SK-N-SH treated with all-trans-retinoic acid at 6 μM for 48 hours (cell line): ENCODE measurements around the gene AUTS2.

ENCODE experiments used
- ATAC-seq: fragments of 200-7000 bp; cut with Tn5 transposase; 3 replicates; pipeline ENCODE4 v1.9.1; 2020; ENCODE audit warnings: mild to moderate bottlenecking, moderate library complexity
- ARNTL ChIP-seq: fragments of 450-650 bp; formaldehyde crosslinking; IDR thresholded peaks from 2 replicates; pipeline ENCODE4 v1.5.0; 2020; ENCODE audit warnings: low read depth, mild to moderate bottlenecking, moderate library complexity, borderline replicate concordance
- BACH2 ChIP-seq: fragments of 250-450 bp; sonication (Bioruptor Pico); IDR thresholded peaks from 2 replicates; pipeline ENCODE4 v1.9.0; 2021; ENCODE audit warnings: mild to moderate bottlenecking, borderline replicate concordance
- CREB5 ChIP-seq: fragments of 250-450 bp; sonication (Bioruptor Pico); IDR thresholded peaks from 2 replicates; pipeline ENCODE4 v1.5.1; 2020; ENCODE audit warnings: low read depth, mild to moderate bottlenecking, moderate library complexity
- CSDC2 ChIP-seq: fragments of 250-450 bp; sonication (Bioruptor Pico); IDR thresholded peaks from 2 replicates; pipeline ENCODE4 v1.5.0; 2020; ENCODE audit warnings: mild to moderate bottlenecking, moderate library complexity
- ESRRG ChIP-seq: fragments of 250-450 bp; sonication (Bioruptor Pico); IDR thresholded peaks from 2 replicates; pipeline ENCODE4 v1.6.1; 2021; ENCODE audit warnings: mild to moderate bottlenecking
- GLIS3 ChIP-seq: fragments of 250-450 bp; sonication (Bioruptor Pico); IDR thresholded peaks from 2 replicates; pipeline ENCODE4 v1.5.0; 2020; ENCODE audit warnings: mild to moderate bottlenecking, moderate library complexity
- ISL1 ChIP-seq: fragments of 250-450 bp; sonication (Bioruptor Pico); IDR thresholded peaks from 2 replicates; pipeline ENCODE4 v2.1.2; 2022; ENCODE audit warnings: mild to moderate bottlenecking, moderate library complexity
- OSR1 ChIP-seq: fragments of 250-450 bp; sonication (Bioruptor Pico); IDR thresholded peaks from 2 replicates; pipeline ENCODE4 v1.8.0; 2022; ENCODE audit warnings: moderate library complexity, mild to moderate bottlenecking, inconsistent platforms
- POU6F1 ChIP-seq: fragments of 250-450 bp; sonication (Bioruptor Pico); IDR thresholded peaks from 2 replicates; pipeline ENCODE4 v1.8.0; 2021; ENCODE audit warnings: low read depth, mild to moderate bottlenecking, moderate library complexity, borderline replicate concordance
- PPARA ChIP-seq: fragments of 250-450 bp; sonication (Bioruptor Pico); IDR thresholded peaks from 2 replicates; pipeline ENCODE4 v1.5.0; 2020; ENCODE audit warnings: mild to moderate bottlenecking, borderline replicate concordance
- RARB ChIP-seq: fragments of 250-450 bp; sonication (Bioruptor Pico); IDR thresholded peaks from 2 replicates; pipeline ENCODE4 v1.8.0; 2021; ENCODE audit warnings: mild to moderate bottlenecking, moderate library complexity
- SNAI2 ChIP-seq: fragments of 250-450 bp; sonication (Bioruptor Pico); IDR thresholded peaks from 2 replicates; pipeline ENCODE4 v1.5.0; 2020; ENCODE audit warnings: mild to moderate bottlenecking, moderate library complexity
- TCF4 ChIP-seq: fragments of 250-450 bp; sonication (Bioruptor Pico); IDR thresholded peaks from 2 replicates; pipeline ENCODE4 v1.8.0; 2021; ENCODE audit warnings: mild to moderate bottlenecking, moderate library complexity, borderline replicate concordance
- TOX ChIP-seq: fragments of 250-450 bp; sonication (Bioruptor Pico); IDR thresholded peaks from 2 replicates; pipeline ENCODE4 v1.8.0; 2021; ENCODE audit warnings: mild to moderate bottlenecking, moderate library complexity, borderline replicate concordance
- TSHZ2 ChIP-seq: fragments of 250-450 bp; sonication (Bioruptor Pico); IDR thresholded peaks from 2 replicates; pipeline ENCODE4 v1.5.0; 2020; ENCODE audit warnings: mild to moderate bottlenecking, moderate library complexity
- ZC3H10 ChIP-seq: fragments of 250-450 bp; sonication (Bioruptor Pico); IDR thresholded peaks from 2 replicates; pipeline ENCODE4 v1.5.1; 2021; ENCODE audit warnings: mild to moderate bottlenecking, moderate library complexity
- ZFP3 ChIP-seq: fragments of 250-450 bp; sonication (Bioruptor Pico); IDR thresholded peaks from 2 replicates; pipeline ENCODE4 v1.5.0; 2020; ENCODE audit warnings: mild to moderate bottlenecking, moderate library complexity
- ZFP30 ChIP-seq: fragments of 450-650 bp; formaldehyde crosslinking; IDR thresholded peaks from 2 replicates; pipeline ENCODE4 v1.5.0; 2022; ENCODE audit warnings: mild to moderate bottlenecking, moderate library complexity
- ZNF565 ChIP-seq: fragments of 450-650 bp; formaldehyde crosslinking; conservative IDR thresholded peaks from 2 replicates; pipeline ENCODE4 v1.5.0; 2020; ENCODE audit warnings: low read depth, mild to moderate bottlenecking, moderate library complexity
- ZNF70 ChIP-seq: fragments of 450-650 bp; formaldehyde crosslinking; IDR thresholded peaks from 2 replicates; pipeline ENCODE4 v1.5.0; 2020; ENCODE audit warnings: mild to moderate bottlenecking, moderate library complexity
- ZNF8 ChIP-seq: fragments of 450-650 bp; formaldehyde crosslinking; IDR thresholded peaks from 2 replicates; pipeline ENCODE4 v1.5.0; 2020; ENCODE audit warnings: mild to moderate bottlenecking, moderate library complexity
- TF ChIP-seq, protein P1 (sequence below): fragments of 250-450 bp; sonication (Bioruptor Pico); IDR thresholded peaks from 2 replicates; pipeline ENCODE4 v1.5.1; 2021; ENCODE audit warnings: mild to moderate bottlenecking, moderate library complexity

Gene AUTS2

GRCh38 chr7:70788276-70788675, 1190.0 kb downstream of the AUTS2 start:
- TF ChIP-seq ZNF8 (CRISPR knock-in tag) (no peak), ZFP3 (CRISPR knock-in tag) (no peak), TOX (CRISPR knock-in tag) (no peak), RARB (CRISPR knock-in tag) (no peak), ZNF565 (no peak), BACH2 (CRISPR knock-in tag) (no peak), ZC3H10 (CRISPR knock-in tag) (no peak), ARNTL (CRISPR knock-in tag) (no peak), ISL1 (no peak), OSR1 (no peak), SNAI2 (CRISPR knock-in tag) (no peak), GLIS3 (CRISPR knock-in tag) (no peak), TCF4 (no peak)
- ATAC-seq: peak; percentile 18; the same call in 1 of the 3 replicates

GRCh38 chr7:70789481-70790214, 1191.4 kb downstream of the AUTS2 start:
- ATAC-seq: no peak
- no peak for TF ChIP-seq ZNF565
- no peak for TF ChIP-seq ZFP30 (CRISPR knock-in tag)
- TF ChIP-seq GLIS3 (CRISPR knock-in tag): no peak
- TF ChIP-seq PPARA (CRISPR knock-in tag): no peak
- no peak for TF ChIP-seq ARNTL (CRISPR knock-in tag)
- no peak for TF ChIP-seq CSDC2 (CRISPR knock-in tag)
- no peak for TF ChIP-seq TCF4
- no peak for TF ChIP-seq ESRRG (CRISPR knock-in tag)
- no peak for TF ChIP-seq ZFP3 (CRISPR knock-in tag)
- no peak for TF ChIP-seq CREB5 (CRISPR knock-in tag)
- no peak for TF ChIP-seq ZNF70 (CRISPR knock-in tag)
- no peak for TF ChIP-seq ZNF8 (CRISPR knock-in tag)
- TF ChIP-seq POU6F1 (CRISPR knock-in tag): no peak
- TF ChIP-seq TSHZ2 (CRISPR knock-in tag): no peak
- no peak for TF ChIP-seq OSR1
- no peak for TF ChIP-seq ISL1
- TF ChIP-seq SNAI2 (CRISPR knock-in tag): no peak
- TF ChIP-seq RARB (CRISPR knock-in tag): no peak
- TF ChIP-seq TOX (CRISPR knock-in tag): no peak
- TF ChIP-seq, protein P1, sequence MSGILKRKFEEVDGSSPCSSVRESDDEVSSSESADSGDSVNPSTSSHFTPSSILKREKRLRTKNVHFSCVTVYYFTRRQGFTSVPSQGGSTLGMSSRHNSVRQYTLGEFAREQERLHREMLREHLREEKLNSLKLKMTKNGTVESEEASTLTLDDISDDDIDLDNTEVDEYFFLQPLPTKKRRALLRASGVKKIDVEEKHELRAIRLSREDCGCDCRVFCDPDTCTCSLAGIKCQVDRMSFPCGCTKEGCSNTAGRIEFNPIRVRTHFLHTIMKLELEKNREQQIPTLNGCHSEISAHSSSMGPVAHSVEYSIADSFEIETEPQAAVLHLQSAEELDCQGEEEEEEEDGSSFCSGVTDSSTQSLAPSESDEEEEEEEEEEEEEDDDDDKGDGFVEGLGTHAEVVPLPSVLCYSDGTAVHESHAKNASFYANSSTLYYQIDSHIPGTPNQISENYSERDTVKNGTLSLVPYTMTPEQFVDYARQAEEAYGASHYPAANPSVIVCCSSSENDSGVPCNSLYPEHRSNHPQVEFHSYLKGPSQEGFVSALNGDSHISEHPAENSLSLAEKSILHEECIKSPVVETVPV: no peak

DNA sequence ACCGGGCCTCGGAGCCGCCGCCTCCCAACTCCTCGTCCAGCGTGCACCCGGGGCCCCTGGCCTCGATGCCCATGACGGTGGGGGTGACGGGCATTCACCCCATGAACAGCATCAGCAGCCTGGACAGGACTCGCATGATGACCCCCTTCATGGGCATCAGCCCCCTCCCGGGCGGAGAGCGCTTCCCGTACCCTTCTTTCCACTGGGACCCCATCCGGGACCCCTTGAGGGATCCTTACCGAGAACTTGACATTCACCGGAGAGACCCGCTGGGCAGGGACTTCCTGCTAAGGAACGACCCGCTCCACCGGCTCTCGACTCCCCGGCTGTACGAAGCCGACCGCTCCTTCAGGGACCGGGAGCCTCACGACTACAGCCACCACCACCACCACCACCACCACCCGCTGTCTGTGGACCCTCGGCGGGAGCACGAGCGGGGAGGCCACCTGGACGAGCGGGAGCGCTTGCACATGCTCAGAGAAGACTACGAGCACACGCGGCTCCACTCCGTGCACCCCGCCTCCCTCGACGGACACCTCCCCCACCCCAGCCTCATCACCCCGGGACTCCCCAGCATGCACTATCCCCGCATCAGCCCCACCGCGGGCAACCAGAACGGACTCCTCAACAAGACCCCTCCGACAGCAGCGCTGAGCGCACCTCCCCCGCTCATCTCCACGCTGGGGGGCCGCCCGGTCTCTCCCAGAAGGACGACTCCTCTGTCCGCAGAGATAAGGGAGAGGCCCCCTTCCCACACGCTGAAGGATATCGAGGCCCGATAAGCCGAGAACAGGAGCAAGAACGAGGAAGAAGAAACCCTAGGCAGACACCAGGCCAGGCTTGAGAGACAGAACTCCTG, 1192.2 kb downstream of the AUTS2 start:
- no peak for ATAC-seq
- TF ChIP-seq ZNF8 (CRISPR knock-in tag): no peak
- TF ChIP-seq TSHZ2 (CRISPR knock-in tag): no peak
- TF ChIP-seq ARNTL (CRISPR knock-in tag): no peak
- TF ChIP-seq ZFP3 (CRISPR knock-in tag): no peak
- TF ChIP-seq, protein P1: no peak
- TF ChIP-seq PPARA (CRISPR knock-in tag): no peak
- no peak for TF ChIP-seq RARB (CRISPR knock-in tag)
- no peak for TF ChIP-seq ZC3H10 (CRISPR knock-in tag)
- TF ChIP-seq ESRRG (CRISPR knock-in tag): no peak
- TF ChIP-seq SNAI2 (CRISPR knock-in tag): no peak
- TF ChIP-seq ISL1: no peak
- no peak for TF ChIP-seq OSR1
